ENCODE results near the gene ATOSA. TPM values are rescaled to one million over a fixed set of nuclear protein-coding genes. Genes with fewer than 3 reads are reported as not detected.

ATOSA gene
- total and polyA plus RNA-seq, 2 of the 8 experiments (the other 6 are each of a cell fraction or from before 2014, with no cell fraction given), result 4.6 to 7.9 TPM

- Histone ChIP-seq H3K14ac (ENCODE audit: insufficient read length) (no peak overlapping the region), H3K36me3 (ENCODE audit: control insufficient read depth in 2 of 4, insufficient read depth in 4 of 4, low read length in 3 of 4) (no peaks in the 10 kb centered on the region), H3K56ac (replicated peaks; ENCODE audit: insufficient read length, low read depth, low read length) (no peak overlapping the region), H3K9me3 (ENCODE audit: insufficient read depth in 2 of 2, low read depth in 1 of 2, low read length in 1 of 2) (no peaks in the 10 kb centered on the region), H2AFZ (ENCODE audit: low read length) (peak overlapping the region; percentile 77), H2AK5ac (ENCODE audit: low read depth, low read length) (no peak overlapping the region), H3K23me2 (ENCODE audit: low read depth, low read length) (no peaks in the 10 kb centered on the region; the same call in 1 of the 2 replicates), H4K91ac (replicated peaks; ENCODE audit: insufficient read length, low read length) (no peak overlapping the region), H3K23ac (ENCODE audit: insufficient read length) (no peak overlapping the region), H3K4me1 (replicated peaks in 1 of 4; ENCODE audit: control insufficient read depth in 3 of 4, insufficient read depth in 4 of 4, low read length in 3 of 4) (peaks cover 0 to 4% (median under 1%) of the 10 kb centered on the region in 4 experiments; a peak in 3 of 7 replicates), H3K27me3 (replicated peaks in 1 of 4; ENCODE audit: control insufficient read depth in 3 of 4, extremely low read depth in 1 of 4, insufficient read depth in 3 of 4, low read length in 3 of 4) (no peaks in the 10 kb centered on the region), H2BK20ac (ENCODE audit: low read length) (no peak overlapping the region), H2BK15ac (ENCODE audit: low read length) (no peak overlapping the region), H2BK12ac (ENCODE audit: low read depth, low read length) (no peak overlapping the region), H3K79me2 (ENCODE audit: control insufficient read depth in 1 of 2, insufficient read depth in 2 of 2, low read length in 2 of 2) (no peaks in the 10 kb centered on the region), H4K20me1 (replicated peaks in 1 of 2; ENCODE audit: control insufficient read depth in 1 of 2, insufficient read depth in 2 of 2, low read length in 2 of 2) (no peaks in the 10 kb centered on the region), H3K27ac (ENCODE audit: low read depth, low read length) (no peak overlapping the region), H3K9ac (replicated peaks in 1 of 4; ENCODE audit: extremely low read depth in 1 of 4, low read depth in 3 of 4, low read length in 3 of 4) (no peak overlapping the region), H3K18ac (ENCODE audit: extremely low read depth, low read length) (no peak overlapping the region), H2BK5ac (ENCODE audit: low read depth, low read length) (no peak overlapping the region), H4K5ac (ENCODE audit: insufficient read length, low read depth, low read length) (no peak overlapping the region), H3K4ac (replicated peaks; ENCODE audit: insufficient read length, low read depth, low read length) (no peak overlapping the region), H3K4me2 (ENCODE audit: insufficient read depth in 1 of 2, low read depth in 2 of 2, low read length in 2 of 2) (peak overlapping the region; percentile 62 to 74), H4K8ac (ENCODE audit: extremely low read depth, insufficient read depth, low read length) (no peak overlapping the region), H2BK120ac (replicated peaks; ENCODE audit: low read depth, low read length) (no peak overlapping the region), H3K79me1 (ENCODE audit: low read depth, low read length) (no peaks in the 10 kb centered on the region), H3K4me3 (ENCODE audit: extremely low read depth in 1 of 4, insufficient read depth in 2 of 4, low read depth in 3 of 4, low read length in 4 of 4) (peak overlapping the region; percentile 61 to 82 (median 74); a peak in 7 of 8 replicates)
- peak; percentile 28 for FAIRE-seq
- no peak for DNase-seq (ENCODE audit: low read depth in 1 of 2, low spot score in 2 of 2)
- 36% methylated on average over 3 of the region's 3 CpGs; no CpG with 5 or more reads in 1 of the 2 experiments for WGBS, 2 experiments (ENCODE audit: extremely low coverage in 1 of 2, insufficient coverage in 1 of 2, insufficient read length in 1 of 2, insufficient replicate concordance in 2 of 2, low coverage in 1 of 2, low lambda C conversion rate in 2 of 2, missing lambda C conversion rate in 1 of 2)
- POLR2A ChIA-PET (ENCODE audit: partially characterized antibody), result interaction anchor here (0.6 to 1.1 kb wide), 3 partner anchors 30 to 169 kb away, joined by 3 to 4 read pairs (median 3); partner anchors contain the start of gene ARPP19
- CTCF ChIA-PET (ENCODE audit: partially characterized antibody), result interaction anchor here (0.6 to 1.5 kb wide), 4 partner anchors 54 to 503 kb away, joined by 3 to 5 read pairs (median 3); no protein-coding TSS in a partner anchor
- TF ChIP-seq SAP30 (IDR thresholded peaks at IDR 0.05; ENCODE audit: insufficient read depth, insufficient replicate concordance, low read length), result no peak
- no peak for TF ChIP-seq SIX5 (IDR thresholded peaks at IDR 0.05; ENCODE audit: low read depth, low read length)
- no peak for TF ChIP-seq JUN (IDR thresholded peaks at IDR 0.05; ENCODE audit: low read depth, low read length)
- no peak for TF ChIP-seq CEBPB (IDR thresholded peaks at IDR 0.05; ENCODE audit: low read depth, low read length)
These were observed 828 bp upstream of the ATOSA start for GRCh38 chr15:52680041-52680391.

Measured in H1 (cell line).